HG03432 (cell line): Measurements from ENCODE around the gene TBCK.

Experiments used
- ATAC-seq: cut with Tn5 transposase; IDR thresholded peaks from one replicate; pipeline ENCODE4 v1.9.1; 2021; ENCODE audit warnings: mild to moderate bottlenecking, moderate library complexity; ENCODE audit not compliant: unreplicated experiment

The TBCK gene

GRCh38 chr4:106049490-106049889, 266.5 kb downstream of the TBCK start:
- ATAC-seq, result no peak

GRCh38 chr4:106048250-106048971, 267.6 kb downstream of the TBCK start:
- no peak for ATAC-seq

- no peak for ATAC-seq
These were observed 269.9 kb downstream of the TBCK start for GRCh38 chr4:106046083-106046482.

- ATAC-seq, result no peak
These were observed 274.6 kb downstream of the TBCK start for GRCh38 chr4:106041294-106042002.

GRCh38 chr4:106039796-106040195, 276.2 kb downstream of the TBCK start:
- no peak for ATAC-seq

GRCh38 chr4:106038908-106039307, 277.1 kb downstream of the TBCK start:
- ATAC-seq, result no peak

GRCh38 chr4:106038012-106038411, 278.0 kb downstream of the TBCK start:
- ATAC-seq, result no peak

- no peak for ATAC-seq
These were observed 279.2 kb downstream of the TBCK start for GRCh38 chr4:106036848-106037247.

GRCh38 chr4:106036334-106036733, 279.7 kb downstream of the TBCK start:
- ATAC-seq, result no peak

- ATAC-seq, result no peak
These were observed 280.8 kb downstream of the TBCK start for GRCh38 chr4:106035204-106035603.

- ATAC-seq, result no peak
These were observed 281.3 kb downstream of the TBCK start for GRCh38 chr4:106034751-106035150.

GRCh38 chr4:106034220-106034619, 281.8 kb downstream of the TBCK start:
- ATAC-seq, result no peak

GRCh38 chr4:106033469-106033868, 282.5 kb downstream of the TBCK start:
- ATAC-seq, result no peak

GRCh38 chr4:106032851-106033286, 283.1 kb downstream of the TBCK start:
- ATAC-seq, result no peak

GRCh38 chr4:106022454-106022853, 293.6 kb downstream of the TBCK start:
- ATAC-seq, result no peak

- no peak for ATAC-seq
These were observed 294.1 kb downstream of the TBCK start for GRCh38 chr4:106021737-106022410.

GRCh38 chr4:106019771-106020170, 296.2 kb downstream of the TBCK start:
- ATAC-seq, result no peak

GRCh38 chr4:106017975-106018374, 298.0 kb downstream of the TBCK start:
- no peak for ATAC-seq

- ATAC-seq, result no peak
These were observed 304.6 kb downstream of the TBCK start for GRCh38 chr4:106011387-106011786.

GRCh38 chr4:106010761-106011160, 305.2 kb downstream of the TBCK start:
- ATAC-seq, result no peak

GRCh38 chr4:106002994-106003393, 313.0 kb downstream of the TBCK start:
- no peak for ATAC-seq
